Left lung (tissue), 10 donors: Measurements from ENCODE around the gene PCDHGC5. TPM values are rescaled to one million over a fixed set of nuclear protein-coding genes. Genes with fewer than 3 reads are reported as not detected.

Experiments
- ATAC-seq: fragments of 200-7000 bp; cut with Tn5 transposase; one replicate; pipeline ENCODE4 v1.9.1; 2020; ENCODE audit warnings: moderate library complexity
- DNase-seq, 4 donors: peaks; one replicate each; pipeline ENCODE4 v3.0.0-alpha.2; 2013 to 2020
- H3K27ac ChIP-seq, 2 donors: fragments of 200-600 bp; sonication (generic) in 1 of 2; one replicate each; pipeline versions ENCODE4 v1.5.0 to v1.8.0; 2020 to 2021
- H3K27me3 ChIP-seq, 2 donors: fragments of 200-600 bp; sonication (generic) in 1 of 2; one replicate each; pipeline versions ENCODE4 v1.5.0 to v1.8.0; 2020 to 2021
- H3K36me3 ChIP-seq, 2 donors: fragments of 200-600 bp; sonication (generic) in 1 of 2; one replicate each; pipeline versions ENCODE4 v1.5.0 to v1.8.0; 2020 to 2021
- H3K4me1 ChIP-seq, 2 donors: fragments of 200-600 bp; one replicate each; pipeline ENCODE4 v1.8.0; 2021
- H3K4me3 ChIP-seq, 2 donors: fragments of 200-600 bp; sonication (generic) in 1 of 2; one replicate each; pipeline versions ENCODE4 v1.5.0 to v1.8.0; 2020 to 2021; ENCODE audit warnings: mild to moderate bottlenecking in 1 of 2
- H3K9me3 ChIP-seq, 2 donors: fragments of 200-600 bp; sonication (generic) in 1 of 2; one replicate each; pipeline versions ENCODE4 v1.5.0 to v1.8.0; 2020 to 2021
- intact Hi-C, 2 donors: fragments of 100-400 bp; cut with DNase I; formaldehyde crosslinking; loops; one replicate each; pipeline versions ENCODE4 v1.11.2 to v1.14.2; 2022
- polyA plus RNA-seq, 6 donors: library from polyadenylated mRNA; unstranded; fragments of 120-200 nt; gene quantifications; one replicate each; pipeline ENCODE4 v1.2.1, GENCODE V29; 2013; ENCODE audit not compliant: insufficient read length in 6 of 6
- total RNA-seq, 2 donors: library from RNA; stranded (reverse); fragmentation: NEBNext Ultra II Directional; extraction: Animal tissue kit (Norgen Biotek cat#: 25700); gene quantifications; one replicate each; pipeline ENCODE4 v1.2.1, GENCODE V29; 2021
- TF ChIP-seq, protein P1 (sequence below), 2 donors: fragments of 200-600 bp; sonication (generic) in 1 of 2; IDR thresholded peaks; one replicate each; pipeline versions ENCODE4 v1.5.0 to v1.8.0; 2021; ENCODE audit warnings: antibody characterized with exemption in 2 of 2
- donor health status: DM: no; HTN: yes; CAD: no.
- donor health status: DM: no; HTN: no; CAD: no.

The PCDHGC5 gene
- total and polyA plus RNA-seq, 8 donors: 1.1 to 1.9 (median 1.4) TPM

DNA sequence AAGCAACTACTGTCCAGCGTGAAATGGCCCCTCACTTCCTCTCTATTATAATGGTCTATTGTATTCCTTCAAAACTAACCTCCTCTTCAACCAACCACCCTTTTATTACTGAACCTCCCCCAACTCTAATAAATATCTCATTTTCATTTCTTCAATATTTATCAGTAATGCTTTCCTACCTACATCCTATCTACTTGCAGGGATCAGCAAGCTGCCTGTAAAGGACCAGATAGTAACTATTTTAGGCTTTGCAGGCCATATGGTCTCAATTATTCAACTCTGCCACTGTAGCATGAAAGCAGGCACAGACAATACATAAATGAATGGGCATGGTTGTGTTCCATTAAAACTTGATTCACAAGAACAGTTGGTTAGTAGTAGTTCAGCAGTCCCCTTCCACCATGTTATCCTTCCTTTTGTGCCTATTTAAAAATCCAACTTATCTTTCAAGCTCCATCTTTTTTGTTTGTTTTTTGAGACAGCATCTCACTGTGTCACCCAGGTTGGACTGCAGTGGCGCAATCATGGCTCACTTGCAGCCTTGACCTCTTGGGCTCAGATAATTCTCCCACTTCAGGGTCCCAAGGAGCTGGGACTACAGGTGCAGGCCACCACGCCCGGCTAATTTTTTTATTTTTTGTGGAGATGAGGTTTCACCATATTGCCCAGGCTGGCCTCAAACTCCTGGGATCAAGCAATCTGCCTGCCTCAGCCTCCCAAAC, 45.8 kb downstream of the PCDHGC5 start:
- Histone ChIP-seq H3K27me3 (no peaks in the 10 kb centered on the region), H3K4me3 (no peak overlapping the region), H3K27ac (no peak overlapping the region), H3K36me3 (peaks cover 0 to 66% of the 10 kb centered on the region in 2 donors), H3K9me3 (no peaks in the 10 kb centered on the region), H3K4me1 (peaks cover 0 to under 1% of the 10 kb centered on the region in 2 donors)
- intact Hi-C loops: no loop called here
- DNase-seq (no peak), ATAC-seq (no peak)
- TF ChIP-seq, protein P1, sequence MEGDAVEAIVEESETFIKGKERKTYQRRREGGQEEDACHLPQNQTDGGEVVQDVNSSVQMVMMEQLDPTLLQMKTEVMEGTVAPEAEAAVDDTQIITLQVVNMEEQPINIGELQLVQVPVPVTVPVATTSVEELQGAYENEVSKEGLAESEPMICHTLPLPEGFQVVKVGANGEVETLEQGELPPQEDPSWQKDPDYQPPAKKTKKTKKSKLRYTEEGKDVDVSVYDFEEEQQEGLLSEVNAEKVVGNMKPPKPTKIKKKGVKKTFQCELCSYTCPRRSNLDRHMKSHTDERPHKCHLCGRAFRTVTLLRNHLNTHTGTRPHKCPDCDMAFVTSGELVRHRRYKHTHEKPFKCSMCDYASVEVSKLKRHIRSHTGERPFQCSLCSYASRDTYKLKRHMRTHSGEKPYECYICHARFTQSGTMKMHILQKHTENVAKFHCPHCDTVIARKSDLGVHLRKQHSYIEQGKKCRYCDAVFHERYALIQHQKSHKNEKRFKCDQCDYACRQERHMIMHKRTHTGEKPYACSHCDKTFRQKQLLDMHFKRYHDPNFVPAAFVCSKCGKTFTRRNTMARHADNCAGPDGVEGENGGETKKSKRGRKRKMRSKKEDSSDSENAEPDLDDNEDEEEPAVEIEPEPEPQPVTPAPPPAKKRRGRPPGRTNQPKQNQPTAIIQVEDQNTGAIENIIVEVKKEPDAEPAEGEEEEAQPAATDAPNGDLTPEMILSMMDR (IDR thresholded peaks at IDR 0.05): no peak

Other genes starting within 250 kb of the PCDHGC5 start
- 1 to 10 TPM; 2.8 to 5.0 TPM for gene PCDHB15, start 243.7 kb upstream of the PCDHGC5 start, total RNA-seq
- 10 to 100 TPM in 3 of 6 donors, 1 to 10 TPM in 3; 8.7 to 14.4 (median 11.1) TPM for gene PCDHB15, start 243.7 kb upstream of the PCDHGC5 start, polyA plus RNA-seq
- gene SLC25A2, start 185.0 kb upstream of the PCDHGC5 start, total RNA-seq: under 1 TPM in 1 of 2 donors, not detected in 1; 0.76 TPM
- gene SLC25A2, start 185.0 kb upstream of the PCDHGC5 start, polyA plus RNA-seq: under 1 TPM in 4 of 6 donors, not detected in 2; 0.14 to 0.34 (median 0.21) TPM
- 10 to 100 TPM; 53.2 to 53.5 TPM for gene TAF7, start 168.3 kb upstream of the PCDHGC5 start, total RNA-seq
- 100 to 1,000 TPM; 123 to 142 (median 134) TPM for gene TAF7, start 168.3 kb upstream of the PCDHGC5 start, polyA plus RNA-seq
- gene PCDHGA1, start 158.6 kb upstream of the PCDHGC5 start, total RNA-seq: under 1 TPM; 0.38 to 0.42 TPM
- 1 to 10 TPM in 1 of 6 donors, under 1 TPM in 5; 0.39 to 1.1 (median 0.81) TPM for gene PCDHGA1, start 158.6 kb upstream of the PCDHGC5 start, polyA plus RNA-seq
- 1 to 10 TPM; 2.0 to 3.6 TPM for gene PCDHGA2, start 150.3 kb upstream of the PCDHGC5 start, total RNA-seq
- gene PCDHGA2, start 150.3 kb upstream of the PCDHGC5 start, polyA plus RNA-seq: 1 to 10 TPM; 4.6 to 7.1 (median 5.7) TPM
- gene PCDHGA3, start 145.3 kb upstream of the PCDHGC5 start, total RNA-seq: 1 to 10 TPM; 1.4 to 1.8 TPM
- gene PCDHGA3, start 145.3 kb upstream of the PCDHGC5 start, polyA plus RNA-seq: 1 to 10 TPM; 1.6 to 4.4 (median 3.4) TPM
- gene PCDHGB1, start 139.0 kb upstream of the PCDHGC5 start, total RNA-seq: 1 to 10 TPM; 1.7 to 2.1 TPM
- 1 to 10 TPM; 1.4 to 2.3 (median 1.7) TPM for gene PCDHGB1, start 139.0 kb upstream of the PCDHGC5 start, polyA plus RNA-seq
- 1 to 10 TPM; 2.2 to 2.6 TPM for gene PCDHGA4, start 134.1 kb upstream of the PCDHGC5 start, total RNA-seq
- 1 to 10 TPM; 2.1 to 3.4 (median 2.9) TPM for gene PCDHGA4, start 134.1 kb upstream of the PCDHGC5 start, polyA plus RNA-seq
- gene PCDHGB2, start 129.1 kb upstream of the PCDHGC5 start, total RNA-seq: 1 to 10 TPM; 2.3 to 2.6 TPM
- 1 to 10 TPM; 4.4 to 5.4 (median 4.7) TPM for gene PCDHGB2, start 129.1 kb upstream of the PCDHGC5 start, polyA plus RNA-seq
- gene PCDHGA5, start 124.9 kb upstream of the PCDHGC5 start, total RNA-seq: 1 to 10 TPM; 1.3 to 2.0 TPM
- 1 to 10 TPM; 3.2 to 5.0 (median 4.1) TPM for gene PCDHGA5, start 124.9 kb upstream of the PCDHGC5 start, polyA plus RNA-seq
- gene PCDHGB3, start 118.8 kb upstream of the PCDHGC5 start, total RNA-seq: 1 to 10 TPM; 1.5 to 2.4 TPM
- gene PCDHGB3, start 118.8 kb upstream of the PCDHGC5 start, polyA plus RNA-seq: 1 to 10 TPM; 2.6 to 3.4 (median 2.7) TPM
- gene PCDHGA6, start 115.2 kb upstream of the PCDHGC5 start, total RNA-seq: 1 to 10 TPM; 2.9 TPM
- 1 to 10 TPM; 4.8 to 6.5 (median 5.8) TPM for gene PCDHGA6, start 115.2 kb upstream of the PCDHGC5 start, polyA plus RNA-seq
- gene PCDHGA7, start 106.3 kb upstream of the PCDHGC5 start, total RNA-seq: 1 to 10 TPM; 1.7 TPM
- gene PCDHGA7, start 106.3 kb upstream of the PCDHGC5 start, polyA plus RNA-seq: 1 to 10 TPM; 1.8 to 2.2 (median 2.0) TPM
- gene PCDHGB4, start 101.4 kb upstream of the PCDHGC5 start, total RNA-seq: 1 to 10 TPM; 3.2 to 3.4 TPM
- 1 to 10 TPM; 3.7 to 5.9 (median 4.3) TPM for gene PCDHGB4, start 101.4 kb upstream of the PCDHGC5 start, polyA plus RNA-seq
- gene PCDHGA8, start 96.4 kb upstream of the PCDHGC5 start, total RNA-seq: 1 to 10 TPM in 1 of 2 donors, under 1 TPM in 1; 0.76 to 1.1 TPM
- under 1 TPM; 0.38 to 0.99 (median 0.77) TPM for gene PCDHGA8, start 96.4 kb upstream of the PCDHGC5 start, polyA plus RNA-seq
- gene PCDHGB5, start 91.1 kb upstream of the PCDHGC5 start, total RNA-seq: 1 to 10 TPM; 8.8 to 9.1 TPM
- 10 to 100 TPM in 1 of 6 donors, 1 to 10 TPM in 5; 7.6 to 10.1 (median 8.4) TPM for gene PCDHGB5, start 91.1 kb upstream of the PCDHGC5 start, polyA plus RNA-seq
- 1 to 10 TPM; 4.0 to 4.6 TPM for gene PCDHGA9, start 86.3 kb upstream of the PCDHGC5 start, total RNA-seq
- gene PCDHGA9, start 86.3 kb upstream of the PCDHGC5 start, polyA plus RNA-seq: 1 to 10 TPM; 5.1 to 7.2 (median 6.4) TPM
- 1 to 10 TPM; 4.3 to 5.9 TPM for gene PCDHGB6, start 81.1 kb upstream of the PCDHGC5 start, total RNA-seq
- 1 to 10 TPM; 7.6 to 9.4 (median 8.4) TPM for gene PCDHGB6, start 81.1 kb upstream of the PCDHGC5 start, polyA plus RNA-seq
- gene PCDHGA10, start 76.1 kb upstream of the PCDHGC5 start, total RNA-seq: 1 to 10 TPM; 3.9 to 5.2 TPM
- gene PCDHGA10, start 76.1 kb upstream of the PCDHGC5 start, polyA plus RNA-seq: 1 to 10 TPM; 3.9 to 5.5 (median 4.7) TPM
- gene PCDHGB7, start 71.4 kb upstream of the PCDHGC5 start, total RNA-seq: 10 to 100 TPM; 10.8 to 12.9 TPM
- gene PCDHGB7, start 71.4 kb upstream of the PCDHGC5 start, polyA plus RNA-seq: 10 to 100 TPM; 13.4 to 18.1 (median 16.2) TPM
- gene PCDHGA11, start 68.0 kb upstream of the PCDHGC5 start, total RNA-seq: 1 to 10 TPM; 2.5 to 3.4 TPM
- 1 to 10 TPM; 2.8 to 4.1 (median 3.4) TPM for gene PCDHGA11, start 68.0 kb upstream of the PCDHGC5 start, polyA plus RNA-seq
- gene PCDHGA12, start 58.6 kb upstream of the PCDHGC5 start, total RNA-seq: 1 to 10 TPM; 5.7 to 6.0 TPM
- 1 to 10 TPM; 2.0 to 4.5 (median 3.0) TPM for gene PCDHGA12, start 58.6 kb upstream of the PCDHGC5 start, polyA plus RNA-seq
- 100 to 1,000 TPM in 1 of 2 donors, 10 to 100 TPM in 1; 65.4 to 101 TPM for gene PCDHGC3, start 13.1 kb upstream of the PCDHGC5 start, total RNA-seq
- gene PCDHGC3, start 13.1 kb upstream of the PCDHGC5 start, polyA plus RNA-seq: 100 to 1,000 TPM; 110 to 152 (median 129) TPM
- 1 to 10 TPM in 1 of 2 donors, under 1 TPM in 1; 0.79 to 2.5 TPM for gene PCDHGC4, start 4.1 kb upstream of the PCDHGC5 start, total RNA-seq
- gene PCDHGC4, start 4.1 kb upstream of the PCDHGC5 start, polyA plus RNA-seq: 1 to 10 TPM; 1.8 to 3.3 (median 2.3) TPM
- gene DIAPH1, start 129.9 kb downstream of the PCDHGC5 start, total RNA-seq: 100 to 1,000 TPM; 122 to 137 TPM
- 10 to 100 TPM; 48.1 to 64.6 (median 57.0) TPM for gene DIAPH1, start 129.9 kb downstream of the PCDHGC5 start, polyA plus RNA-seq
- gene HDAC3, start 147.8 kb downstream of the PCDHGC5 start, total RNA-seq: 10 to 100 TPM; 41.2 to 50.0 TPM
- 100 to 1,000 TPM; 104 to 120 (median 114) TPM for gene HDAC3, start 147.8 kb downstream of the PCDHGC5 start, polyA plus RNA-seq
- 1 to 10 TPM; 2.6 to 6.3 TPM for gene RELL2, start 147.9 kb downstream of the PCDHGC5 start, total RNA-seq
- gene RELL2, start 147.9 kb downstream of the PCDHGC5 start, polyA plus RNA-seq: 1 to 10 TPM in 1 of 6 donors, under 1 TPM in 5; 0.27 to 1.0 (median 0.47) TPM
- 10 to 100 TPM; 18.0 to 18.7 TPM for gene FCHSD1, start 162.3 kb downstream of the PCDHGC5 start, total RNA-seq
- 10 to 100 TPM; 17.4 to 29.7 (median 23.5) TPM for gene FCHSD1, start 162.3 kb downstream of the PCDHGC5 start, polyA plus RNA-seq
- gene ARAP3, start 193.1 kb downstream of the PCDHGC5 start, total RNA-seq: 10 to 100 TPM; 20.5 to 41.0 TPM
- gene ARAP3, start 193.1 kb downstream of the PCDHGC5 start, polyA plus RNA-seq: 10 to 100 TPM; 39.5 to 53.9 (median 44.0) TPM